Natural killer cell (primary cell): ENCODE measurements around the gene NR6A1. TPM values are rescaled to one million over a fixed set of nuclear protein-coding genes. Genes with fewer than 3 reads are reported as not detected.

ENCODE experiments used
- ATAC-seq, 3 donors: fragments of 150-1000 bp in 2 of 3; fragments of 200-7000 bp in 1 of 3; cut with Tn5 transposase; 1 replicate in 1 of 3; 2 replicates in 2 of 3; pipeline ENCODE4 v1.10.0; 2021; ENCODE audit warnings: mild to moderate bottlenecking in 2 of 3, moderate library complexity in 2 of 3
- DNase-seq, 2 donors: peaks; one replicate each; pipeline versions ENCODE4 v3.0.0 to v3.0.0-alpha.2; 2013 to 2021; ENCODE audit warnings: mixed read lengths in 1 of 2
- H3K27ac ChIP-seq: one replicate; pipeline ENCODE4 v1.5.1; 2013; ENCODE audit warnings: mild to moderate bottlenecking, low read length
- H3K27me3 ChIP-seq: one replicate; pipeline ENCODE4 v1.6.1; 2013; ENCODE audit warnings: low read length; ENCODE audit not compliant: control insufficient read depth, insufficient read depth
- H3K36me3 ChIP-seq: one replicate; pipeline ENCODE4 v1.6.1; 2013; ENCODE audit warnings: low read length; ENCODE audit not compliant: control insufficient read depth, insufficient read depth
- H3K4me1 ChIP-seq: one replicate; pipeline ENCODE4 v1.6.1; 2013; ENCODE audit warnings: low read length; ENCODE audit not compliant: control insufficient read depth, insufficient read depth
- H3K4me3 ChIP-seq: one replicate; pipeline ENCODE4 v1.5.1; 2013; ENCODE audit warnings: low read length
- H3K9me3 ChIP-seq: one replicate; pipeline ENCODE4 v1.6.1; 2013; ENCODE audit warnings: low read length; ENCODE audit not compliant: control insufficient read depth, insufficient read depth
- H3K27ac Mint-ChIP-seq, 2 donors: one replicate each; pipeline ENCODE4 v1.8.0; 2022; ENCODE audit warnings: mild to moderate bottlenecking in 2 of 2, mixed read lengths in 2 of 2, moderate library complexity in 1 of 2
- H3K27me3 Mint-ChIP-seq, 2 donors: one replicate each; pipeline ENCODE4 v1.8.0; 2022; ENCODE audit warnings: low read depth in 2 of 2, mixed read lengths in 2 of 2
- H3K36me3 Mint-ChIP-seq: one replicate; pipeline ENCODE4 v1.8.0; 2022; ENCODE audit warnings: mixed read lengths
- H3K4me1 Mint-ChIP-seq, 2 donors: one replicate each; pipeline ENCODE4 v1.8.0; 2022; ENCODE audit warnings: mixed read lengths in 2 of 2
- H3K4me3 Mint-ChIP-seq: one replicate; pipeline ENCODE4 v1.8.0; 2022; ENCODE audit warnings: mild to moderate bottlenecking, moderate library complexity, mixed read lengths
- H3K9me3 Mint-ChIP-seq, 2 donors: one replicate each; pipeline ENCODE4 v1.8.0; 2022; ENCODE audit warnings: mixed read lengths in 2 of 2
- WGBS: methylation state at CpG from one replicate; pipeline ENCODE4 v1.1.7; 2013; ENCODE audit warnings: missing lambda C conversion rate; ENCODE audit not compliant: insufficient coverage; 5-methylcytosine and 5-hydroxymethylcytosine counted together
- intact Hi-C: fragments of 100-400 bp; cut with micrococcal nuclease; formaldehyde crosslinking; loops from one replicate; pipeline ENCODE4 v1.14.2; 2022
- total RNA-seq, 4 donors: library from RNA; stranded (reverse); fragments of 120-200 nt in 1 of 4; gene quantifications; one replicate each; pipeline versions ENCODE4 v1.2.3 to v1.2.4, GENCODE V29; 2013 to 2022
- TF ChIP-seq, protein P1 (sequence below): fragments of 200-600 bp; IDR thresholded peaks from one replicate; pipeline ENCODE4 v1.8.0; 2022; ENCODE audit warnings: antibody characterized with exemption

NR6A1 gene
- total RNA-seq, 3 donors from 2014 or later (not counting 1 experiment from before 2014, with no cell fraction given) = 0.07 to 0.75 (median 0.49) TPM

- Mint-ChIP-seq H3K27ac (no peak overlapping the region), H3K27me3 (peaks cover 20 to 28% of the 10 kb centered on the region in 2 donors), H3K4me1 (no peaks in the 10 kb centered on the region), H3K36me3 (no peaks in the 10 kb centered on the region), H3K4me3 (no peak overlapping the region), H3K9me3 (no peaks in the 10 kb centered on the region)
- ATAC-seq (no peak), DNase-seq (no peak)
- no peaks in the 10 kb centered on the region for H3K4me1 ChIP-seq
- H3K36me3 ChIP-seq = no peaks in the 10 kb centered on the region
- H3K4me3 ChIP-seq = no peak overlapping the region
- H3K27me3 ChIP-seq = no peaks in the 10 kb centered on the region
- no peak overlapping the region for H3K27ac ChIP-seq
- intact Hi-C loops = no loop called here
- no peaks in the 10 kb centered on the region for H3K9me3 ChIP-seq
- TF ChIP-seq, protein P1, sequence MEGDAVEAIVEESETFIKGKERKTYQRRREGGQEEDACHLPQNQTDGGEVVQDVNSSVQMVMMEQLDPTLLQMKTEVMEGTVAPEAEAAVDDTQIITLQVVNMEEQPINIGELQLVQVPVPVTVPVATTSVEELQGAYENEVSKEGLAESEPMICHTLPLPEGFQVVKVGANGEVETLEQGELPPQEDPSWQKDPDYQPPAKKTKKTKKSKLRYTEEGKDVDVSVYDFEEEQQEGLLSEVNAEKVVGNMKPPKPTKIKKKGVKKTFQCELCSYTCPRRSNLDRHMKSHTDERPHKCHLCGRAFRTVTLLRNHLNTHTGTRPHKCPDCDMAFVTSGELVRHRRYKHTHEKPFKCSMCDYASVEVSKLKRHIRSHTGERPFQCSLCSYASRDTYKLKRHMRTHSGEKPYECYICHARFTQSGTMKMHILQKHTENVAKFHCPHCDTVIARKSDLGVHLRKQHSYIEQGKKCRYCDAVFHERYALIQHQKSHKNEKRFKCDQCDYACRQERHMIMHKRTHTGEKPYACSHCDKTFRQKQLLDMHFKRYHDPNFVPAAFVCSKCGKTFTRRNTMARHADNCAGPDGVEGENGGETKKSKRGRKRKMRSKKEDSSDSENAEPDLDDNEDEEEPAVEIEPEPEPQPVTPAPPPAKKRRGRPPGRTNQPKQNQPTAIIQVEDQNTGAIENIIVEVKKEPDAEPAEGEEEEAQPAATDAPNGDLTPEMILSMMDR = no peak
- WGBS = 83% methylated on average over 2 of the region's 2 CpGs
These were observed 168.9 kb downstream of the NR6A1 start for GRCh38 chr9:124602204-124602603.

DNA sequence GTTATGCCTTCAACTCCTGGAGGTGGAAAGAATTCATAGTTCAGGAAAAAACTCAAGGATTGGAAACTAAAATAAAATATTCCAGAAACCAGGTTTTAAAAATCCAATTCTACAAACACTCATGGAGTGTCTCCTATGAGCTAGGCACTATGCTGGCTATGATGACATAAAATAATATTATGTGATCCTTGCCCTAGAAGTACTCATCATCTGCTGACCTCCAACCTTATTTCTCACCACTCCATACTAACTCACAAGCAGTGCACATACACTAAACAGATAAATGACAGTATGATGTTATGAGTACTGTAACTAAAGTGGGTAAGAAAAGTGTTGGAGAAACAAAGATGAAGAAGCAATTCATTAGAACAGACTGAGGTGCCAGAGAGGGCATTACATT lies 170.7 kb downstream of the NR6A1 start:
- intact Hi-C loops = no loop called here
- Histone ChIP-seq H3K36me3 (no peaks in the 10 kb centered on the region), H3K4me1 (no peaks in the 10 kb centered on the region), H3K27ac (no peak overlapping the region), H3K4me3 (no peak overlapping the region), H3K9me3 (no peaks in the 10 kb centered on the region), H3K27me3 (peaks cover 3% of the 10 kb centered on the region)
- DNase-seq = no peak
- TF ChIP-seq, protein P1 = no peak
- H3K9me3 Mint-ChIP-seq = no peaks in the 10 kb centered on the region
- no peak overlapping the region for H3K27ac Mint-ChIP-seq
- no peak overlapping the region for H3K4me3 Mint-ChIP-seq
- ATAC-seq = no peak
- H3K36me3 Mint-ChIP-seq = no peaks in the 10 kb centered on the region
- H3K27me3 Mint-ChIP-seq = peaks cover 19 to 44% of the 10 kb centered on the region in 2 donors
- no peaks in the 10 kb centered on the region for H3K4me1 Mint-ChIP-seq

DNA sequence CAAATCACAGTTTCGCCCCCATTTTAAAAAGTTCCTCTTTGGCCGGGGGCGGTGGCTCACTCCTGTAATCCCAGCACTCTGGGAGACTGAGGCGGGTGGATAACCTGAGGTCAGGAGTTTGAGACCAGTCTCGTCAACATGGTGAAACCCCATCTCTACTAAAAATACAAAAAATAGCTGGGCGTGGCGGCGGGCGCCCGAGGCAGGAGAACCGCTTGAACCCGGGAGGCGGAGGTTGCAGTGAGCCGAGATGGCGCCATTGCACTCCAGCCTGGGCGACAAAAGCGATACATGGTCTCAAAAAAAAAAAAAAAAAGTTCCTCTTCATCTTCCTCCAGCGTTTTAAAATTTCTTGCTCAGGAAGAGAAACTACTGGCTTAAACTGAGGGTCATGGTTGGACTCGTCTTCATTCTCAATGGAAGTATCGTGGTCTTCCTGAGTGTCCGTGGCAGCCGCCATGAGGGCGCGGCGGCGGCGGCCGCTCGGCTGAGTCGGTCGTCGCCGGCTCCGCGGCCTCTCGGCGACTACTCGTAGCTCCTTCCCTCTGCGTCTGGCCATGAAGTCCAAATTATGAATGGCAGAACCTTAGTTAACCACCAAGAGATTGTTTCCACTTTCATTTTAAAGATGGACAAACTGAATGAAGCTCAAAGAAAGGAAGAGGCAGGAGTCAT lies 171.9 kb downstream of the NR6A1 start:
- intact Hi-C loops = no loop called here
- peaks cover 19 to 49% of the 10 kb centered on the region in 2 donors for H3K27me3 Mint-ChIP-seq
- H3K36me3 Mint-ChIP-seq = no peaks in the 10 kb centered on the region

More for the DNA sequence above, 171.9 kb downstream of the NR6A1 start:
- Histone ChIP-seq H3K4me3 (no peak overlapping the region), H3K36me3 (no peaks in the 10 kb centered on the region), H3K27me3 (peaks cover 3% of the 10 kb centered on the region), H3K4me1 (no peaks in the 10 kb centered on the region), H3K9me3 (no peaks in the 10 kb centered on the region), H3K27ac (no peak overlapping the region)
- no peaks in the 10 kb centered on the region for H3K9me3 Mint-ChIP-seq
- 95% methylated on average over 39 of the region's 39 CpGs for WGBS
- no peak overlapping the region for H3K4me3 Mint-ChIP-seq
- DNase-seq (no peak), ATAC-seq (no peak)
- no peak overlapping the region for H3K27ac Mint-ChIP-seq
- H3K4me1 Mint-ChIP-seq = no peaks in the 10 kb centered on the region
- TF ChIP-seq, protein P1 = no peak
